Esophagus muscularis mucosa (tissue), 4 donors: ENCODE results near the gene SEMA4B. TPM values are rescaled to one million over a fixed set of nuclear protein-coding genes. Genes with fewer than 3 reads are reported as not detected.

ENCODE experiments used
- DNase-seq: peaks from one replicate; pipeline ENCODE4 v3.0.0-alpha.2; 2017; ENCODE audit errors: extremely low spot score
- H3K27ac ChIP-seq, 4 donors: fragments of 200-600 bp; sonication (generic); replicated peaks in 1 of 4; 1 replicate in 3 of 4; 2 replicates in 1 of 4; pipeline ENCODE4 v1.5.1; 2016 to 2019; ENCODE audit warnings: mild to moderate bottlenecking in 1 of 4
- H3K27me3 ChIP-seq, 4 donors: fragments of 200-600 bp; sonication (generic); one replicate each; pipeline versions ENCODE4 v1.5.1 to v1.6.0; 2016 to 2019
- H3K36me3 ChIP-seq, 4 donors: fragments of 200-600 bp; sonication (generic); one replicate each; pipeline ENCODE4 v1.5.1; 2016 to 2019
- H3K4me1 ChIP-seq, 4 donors: fragments of 200-600 bp; sonication (generic); one replicate each; pipeline ENCODE4 v1.5.1; 2016 to 2019
- H3K4me3 ChIP-seq, 4 donors: fragments of 200-600 bp; sonication (generic); 1 replicate in 2 of 4; 2 replicates in 2 of 4; pipeline ENCODE4 v1.5.1; 2016 to 2019; ENCODE audit warnings: mild to moderate bottlenecking in 4 of 4, moderate library complexity in 1 of 4
- H3K9me3 ChIP-seq, 4 donors: fragments of 200-600 bp; sonication (generic); 1 replicate in 3 of 4; 2 replicates in 1 of 4; pipeline ENCODE4 v1.5.1; 2016 to 2019
- CTCF ChIP-seq, 3 experiments: fragments of 200-600 bp in 2 of 3; fragments of 450-650 bp in 1 of 3; sonication (generic) in 2 of 3; IDR thresholded peaks; one replicate each; pipeline ENCODE4 v1.5.1; 2017 to 2019; ENCODE audit warnings: antibody characterized with exemption in 3 of 3, mild to moderate bottlenecking in 2 of 3, moderate library complexity in 1 of 3
- EP300 ChIP-seq: sonication (generic); formaldehyde crosslinking; IDR thresholded peaks from one replicate; pipeline ENCODE4 v1.6.1; 2017; ENCODE audit warnings: antibody characterized with exemption
- POLR2A ChIP-seq: fragments of 450-650 bp; IDR thresholded peaks from one replicate; pipeline ENCODE4 v1.6.1; 2017; ENCODE audit warnings: antibody characterized with exemption, moderate library complexity, mild to moderate bottlenecking, low read depth
- POLR2AphosphoS5 ChIP-seq, 2 donors: sonication (generic); formaldehyde crosslinking; IDR thresholded peaks; one replicate each; pipeline ENCODE4 v1.6.1; 2017; ENCODE audit warnings: antibody characterized with exemption in 2 of 2
- WGBS: methylation state at CpG from one replicate; pipeline ENCODE4 v1.1.5; 2018; 5-methylcytosine and 5-hydroxymethylcytosine counted together
- intact Hi-C: fragments of 100-400 bp; cut with DNase I; formaldehyde crosslinking; loops from one replicate; pipeline ENCODE4 v1.15.1; 2023
- total RNA-seq, 4 donors: library from RNA; depleted of rRNA; stranded (reverse); fragments of >200 nt; gene quantifications; one replicate each; pipeline versions ENCODE4 v1.1.0 to v1.2.1, GENCODE V29; 2016

The SEMA4B gene
- total RNA-seq, 4 donors from 2014 or later, result 30.7 to 68.3 (median 43.4) TPM

GRCh38 chr15:90243943-90244639, 43.0 kb downstream of the SEMA4B start:
- Histone ChIP-seq H3K4me3 (no peak overlapping the region), H3K4me1 (peaks cover 4 to 6% (median 5%) of the 10 kb centered on the region in 4 donors), H3K27ac (no peak overlapping the region), H3K9me3 (no peaks in the 10 kb centered on the region), H3K27me3 (no peaks in the 10 kb centered on the region), H3K36me3 (peaks cover 4 to 28% (median 17%) of the 10 kb centered on the region in 4 donors)
- 90% methylated on average over 9 of the region's 10 CpGs for WGBS
- no peak for TF ChIP-seq EP300
- TF ChIP-seq POLR2A, result no peak
- TF ChIP-seq POLR2AphosphoS5 (IDR thresholded peaks at IDR 0.05), result no peak
- no peak for TF ChIP-seq CTCF (IDR thresholded peaks at IDR 0.05)
- DNase-seq, result no peak
- intact Hi-C loops, result no loop called here

- Histone ChIP-seq H3K9me3 (no peaks in the 10 kb centered on the region), H3K27ac (peak overlapping the region; percentile 10 to 63 (median 40)), H3K27me3 (no peaks in the 10 kb centered on the region), H3K36me3 (no peaks in the 10 kb centered on the region), H3K4me3 (peak overlapping the region; percentile 57 to 76 (median 62)), H3K4me1 (peaks cover 11 to 17% (median 16%) of the 10 kb centered on the region in 4 donors)
- no peak for DNase-seq
- WGBS, result 68% methylated on average over 6 of the region's 6 CpGs
- TF ChIP-seq CTCF (IDR thresholded peaks at IDR 0.05) (no peak), EP300 (no peak), POLR2AphosphoS5 (IDR thresholded peaks at IDR 0.05) (no peak), POLR2A (no peak)
- intact Hi-C loops, result no loop called here
Observed at GRCh38 chr15:90248789-90249202, 47.7 kb downstream of the SEMA4B start.

- peak; percentile 98 for DNase-seq
- no peaks in the 10 kb centered on the region for H3K36me3 ChIP-seq
- intact Hi-C loops, result no loop called here
- WGBS, result 2% methylated on average over 28 of the region's 44 CpGs
- H3K4me1 ChIP-seq, result peaks cover 11 to 17% (median 16%) of the 10 kb centered on the region in 4 donors
- peak within 1 kb of the TSS; percentile 10 to 63 (median 40) for H3K27ac ChIP-seq
- H3K4me3 ChIP-seq, result peak within 1 kb of the TSS; percentile 57 to 76 (median 62)
- no peaks in the 10 kb centered on the region for H3K9me3 ChIP-seq
- peak in 1 of 3 experiments; percentile 8 for TF ChIP-seq CTCF (IDR thresholded peaks at IDR 0.05)
- TF ChIP-seq EP300, result no peak
- TF ChIP-seq POLR2AphosphoS5 (IDR thresholded peaks at IDR 0.05), result peak; percentile 54 to 72
- H3K27me3 ChIP-seq, result no peaks in the 10 kb centered on the region
Observed at GRCh38 chr15:90249203-90249863, 48.2 kb downstream of the SEMA4B start, which contains the start of gene TTLL13. TTLL13 (plus strand) TSS chr15:90249556; CDS start chr15:90250631, 1,075 bp downstream.

GRCh38 chr15:90257776-90258175, 56.6 kb downstream of the SEMA4B start:
- Histone ChIP-seq H3K9me3 (no peaks in the 10 kb centered on the region), H3K36me3 (no peaks in the 10 kb centered on the region), H3K27ac (no peak overlapping the region), H3K4me3 (no peak overlapping the region), H3K4me1 (no peaks in the 10 kb centered on the region), H3K27me3 (no peaks in the 10 kb centered on the region)
- intact Hi-C loops, result no loop called here
- 90% methylated on average over 6 of the region's 7 CpGs for WGBS
- TF ChIP-seq EP300, result no peak
- TF ChIP-seq POLR2AphosphoS5 (IDR thresholded peaks at IDR 0.05), result no peak
- TF ChIP-seq CTCF (IDR thresholded peaks at IDR 0.05), result no peak
- TF ChIP-seq POLR2A, result no peak
- no peak for DNase-seq
